ENCODE results near the gene OCA2. TPM values are rescaled to one million over a fixed set of nuclear protein-coding genes. Genes with fewer than 3 reads are reported as not detected.

OCA2 gene
- total RNA-seq, 1 donor from 2014 or later, result 0.25 TPM

- intact Hi-C loops (cut with DNase I), result no loop called here
- TF ChIP-seq POLR2AphosphoS5 (IDR thresholded peaks at IDR 0.05; ENCODE audit: insufficient read depth in 1 of 2, low read depth in 1 of 2), result no peak
- TF ChIP-seq POLR2A (IDR thresholded peaks at IDR 0.05), result no peak
- no peak for TF ChIP-seq CTCF (IDR thresholded peaks at IDR 0.05)
These were observed 68.3 kb downstream of the OCA2 start for GRCh38 chr15:28030801-28031200.

GRCh38 chr15:28027714-28028076 is 71.4 kb downstream of the OCA2 start:
- no peaks in the 10 kb centered on the region for H3K36me3 ChIP-seq
- H3K4me3 ChIP-seq, result no peak overlapping the region
- intact Hi-C loops (cut with DNase I), result no loop called here
- H3K4me1 ChIP-seq, result no peaks in the 10 kb centered on the region
- H3K27me3 ChIP-seq, result no peaks in the 10 kb centered on the region
- H3K9me3 ChIP-seq, result no peaks in the 10 kb centered on the region
- H3K27ac ChIP-seq, result no peak overlapping the region
- TF ChIP-seq POLR2AphosphoS5 (IDR thresholded peaks at IDR 0.05; ENCODE audit: insufficient read depth in 1 of 2, low read depth in 1 of 2), result no peak
- no peak for TF ChIP-seq POLR2A (IDR thresholded peaks at IDR 0.05)
- TF ChIP-seq CTCF (IDR thresholded peaks at IDR 0.05), result no peak
- DNase-seq (ENCODE audit: extremely low spot score in 2 of 2), result peak in 1 of 2 donors; percentile 49

More at GRCh38 chr15:28030801-28031200, 68.3 kb downstream of the OCA2 start:
- Histone ChIP-seq H3K4me1 (no peaks in the 10 kb centered on the region), H3K27me3 (no peaks in the 10 kb centered on the region), H3K9me3 (no peaks in the 10 kb centered on the region), H3K36me3 (no peaks in the 10 kb centered on the region), H3K27ac (no peak overlapping the region), H3K4me3 (no peak overlapping the region)
- DNase-seq (ENCODE audit: extremely low spot score in 2 of 2), result no peak

GRCh38 chr15:28026764-28027713 is 72.1 kb downstream of the OCA2 start:
- intact Hi-C loops (cut with DNase I), result no loop called here
- Histone ChIP-seq H3K4me3 (no peak overlapping the region), H3K36me3 (no peaks in the 10 kb centered on the region), H3K4me1 (no peaks in the 10 kb centered on the region), H3K27ac (no peak overlapping the region), H3K27me3 (no peaks in the 10 kb centered on the region), H3K9me3 (no peaks in the 10 kb centered on the region)
- TF ChIP-seq CTCF (IDR thresholded peaks at IDR 0.05) (no peak), POLR2A (IDR thresholded peaks at IDR 0.05) (no peak)
- peak in 1 of 2 donors; percentile 56 for DNase-seq (ENCODE audit: extremely low spot score in 2 of 2)

- intact Hi-C loops (cut with DNase I), result no loop called here
- no peaks in the 10 kb centered on the region for H3K9me3 ChIP-seq
- H3K4me1 ChIP-seq, result no peaks in the 10 kb centered on the region
- TF ChIP-seq CTCF (IDR thresholded peaks at IDR 0.05), result no peak
- no peak for TF ChIP-seq POLR2AphosphoS5 (IDR thresholded peaks at IDR 0.05; ENCODE audit: insufficient read depth in 1 of 2, low read depth in 1 of 2)
- no peak for TF ChIP-seq POLR2A (IDR thresholded peaks at IDR 0.05)
- H3K4me3 ChIP-seq, result no peak overlapping the region
- H3K27ac ChIP-seq, result no peak overlapping the region
- H3K36me3 ChIP-seq, result no peaks in the 10 kb centered on the region
- no peaks in the 10 kb centered on the region for H3K27me3 ChIP-seq
- no peak for DNase-seq (ENCODE audit: extremely low spot score in 2 of 2)
These were observed 72.9 kb downstream of the OCA2 start for GRCh38 chr15:28026221-28026620.

- no peak for TF ChIP-seq POLR2A (IDR thresholded peaks at IDR 0.05)
- TF ChIP-seq CTCF (IDR thresholded peaks at IDR 0.05), result no peak
- no peak for TF ChIP-seq POLR2AphosphoS5 (IDR thresholded peaks at IDR 0.05; ENCODE audit: insufficient read depth in 1 of 2, low read depth in 1 of 2)
- Histone ChIP-seq H3K36me3 (no peaks in the 10 kb centered on the region), H3K27ac (no peak overlapping the region), H3K9me3 (no peaks in the 10 kb centered on the region), H3K27me3 (no peaks in the 10 kb centered on the region), H3K4me3 (no peak overlapping the region), H3K4me1 (no peaks in the 10 kb centered on the region)
- peak in 1 of 2 donors; percentile 58 for DNase-seq (ENCODE audit: extremely low spot score in 2 of 2)
- intact Hi-C loops (cut with DNase I), result loop anchor here (2.0 kb wide), 1 partner anchor 53 kb away; no protein-coding TSS in a partner anchor
These were observed 73.7 kb downstream of the OCA2 start for GRCh38 chr15:28025413-28025812.

Data from vagina (tissue), 2 donors.